ENCODE measurements around the gene SMS.

SMS gene

DNA sequence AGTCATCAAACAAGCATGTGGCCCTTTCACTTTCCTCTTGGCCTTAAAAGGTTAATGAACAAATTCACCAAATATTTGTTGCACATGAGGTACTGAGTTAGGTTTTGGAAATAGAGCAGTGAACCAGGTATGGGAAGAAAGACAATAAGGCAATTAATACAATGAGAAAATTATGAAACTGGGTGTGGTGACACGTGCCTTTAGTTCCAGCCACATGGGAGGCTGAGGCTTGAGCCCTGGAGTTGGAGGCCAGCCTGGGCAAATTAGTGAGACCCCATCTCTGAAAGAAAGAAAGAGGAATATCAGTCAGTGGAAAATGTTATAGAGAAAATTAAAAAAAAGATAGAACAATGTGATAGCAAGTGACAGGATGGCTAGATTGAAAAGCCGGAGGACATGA lies 99.7 kb downstream of the SMS start:
- DNase-seq (ENCODE audit: low read depth), result no peak

DNA sequence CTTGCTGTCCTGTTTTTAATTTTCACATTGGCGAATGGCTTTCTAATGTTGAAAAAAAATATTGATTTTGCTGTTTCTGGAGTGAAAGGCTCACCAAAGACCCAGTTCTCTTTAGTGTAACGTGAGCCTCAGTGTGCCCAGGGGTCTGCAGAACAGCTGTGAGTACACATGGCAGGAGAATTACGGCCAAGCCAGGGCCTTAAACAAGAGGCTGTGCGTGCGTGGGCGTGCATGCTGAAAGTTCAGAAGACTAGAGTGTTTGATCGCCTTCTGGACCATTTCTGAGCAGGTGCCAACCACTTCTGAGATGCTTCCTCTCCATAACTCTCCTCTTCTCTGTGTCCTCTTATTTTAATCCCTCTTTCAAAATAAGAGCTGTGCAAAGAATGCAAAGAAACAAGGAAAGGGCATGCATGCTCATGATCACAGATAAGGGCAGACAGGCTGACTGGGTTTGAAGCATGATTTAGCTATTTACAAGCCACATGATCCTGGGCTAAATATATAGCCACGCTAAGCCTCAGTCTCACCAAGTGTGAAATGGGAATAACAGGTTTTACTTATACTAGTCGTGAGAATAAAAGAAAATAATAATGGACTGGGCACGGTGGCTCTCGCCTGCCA lies 101.5 kb downstream of the SMS start:
- DNase-seq (ENCODE audit: low read depth), result no peak

DNA sequence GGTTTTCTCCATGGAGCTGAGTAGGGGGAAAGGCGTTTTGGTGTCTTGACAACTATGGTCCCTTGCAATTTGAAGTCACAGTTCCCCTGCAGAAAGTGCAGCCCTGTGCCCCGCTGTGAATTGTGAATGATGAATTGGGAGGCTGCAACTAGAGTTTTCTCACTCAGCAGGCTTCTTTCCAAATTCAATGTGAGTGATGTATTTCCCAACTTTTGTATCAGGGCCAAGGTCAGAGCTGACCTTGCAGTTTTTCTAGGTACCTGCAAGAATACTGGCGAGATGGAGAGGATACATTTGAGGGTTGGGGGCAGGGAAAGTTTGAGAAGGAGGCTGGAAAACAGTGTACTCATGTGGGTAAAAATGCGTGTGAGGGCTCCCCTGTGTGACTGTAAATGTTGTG lies 103.4 kb downstream of the SMS start:
- DNase-seq (ENCODE audit: low read depth), result no peak
